Measurements from ENCODE around the gene CARM1. TPM values are rescaled to one million over a fixed set of nuclear protein-coding genes. Genes with fewer than 3 reads are reported as not detected.

Gene CARM1
- total RNA-seq, 6 experiments from 2014 or later: 13.7 to 20.5 (median 17.5) TPM

- no peaks in the 10 kb centered on the region for H3K9me3 ChIP-seq
- H3K27me3 ChIP-seq: no peaks in the 10 kb centered on the region
- no peak for TF ChIP-seq POLR2A (IDR thresholded peaks at IDR 0.05)
- TF ChIP-seq CTCF (IDR thresholded peaks at IDR 0.05): peak; percentile 17 to 53 (median 44)
- ATAC-seq (peak in 1 of 4 donors; percentile 28), DNase-seq (no peak)
- intact Hi-C loops (cut with DNase I): no loop called here
- no peak overlapping the region for H3K27ac ChIP-seq
- no peaks in the 10 kb centered on the region for H3K36me3 ChIP-seq
- no peak overlapping the region for H3K4me3 ChIP-seq
- WGBS (ENCODE audit: insufficient coverage, low coverage, low lambda C conversion rate, missing lambda C conversion rate): 77% methylated on average over 2 of the region's 4 CpGs
- no peaks in the 10 kb centered on the region for H3K4me1 ChIP-seq
Measured at GRCh38 chr19:10858204-10858828, 13.0 kb upstream of the CARM1 start.

- ATAC-seq (peak; percentile 22 to 58 (median 46)), DNase-seq (no peak)
- peaks cover 0 to 5% (median 0%) of the 10 kb centered on the region in 4 donors for H3K4me1 ChIP-seq
- H3K27me3 ChIP-seq: no peaks in the 10 kb centered on the region
- TF ChIP-seq CTCF (IDR thresholded peaks at IDR 0.05) (peak; percentile 22 to 36 (median 26)), POLR2A (IDR thresholded peaks at IDR 0.05) (no peak)
- 61% methylated on average over 5 of the region's 7 CpGs for WGBS (ENCODE audit: insufficient coverage, low coverage, low lambda C conversion rate, missing lambda C conversion rate)
- no peak overlapping the region for H3K4me3 ChIP-seq
- no peaks in the 10 kb centered on the region for H3K9me3 ChIP-seq
- no peak overlapping the region for H3K27ac ChIP-seq
- intact Hi-C loops (cut with DNase I): loop anchor here in 1 of 2 donors (10.0 kb wide), 1 partner anchor 96 kb away; no protein-coding TSS in a partner anchor
- H3K36me3 ChIP-seq: no peaks in the 10 kb centered on the region
Measured at GRCh38 chr19:10861103-10861651, 10.2 kb upstream of the CARM1 start.

GRCh38 chr19:10862561-10863106 is 8.7 kb upstream of the CARM1 start:
- Histone ChIP-seq H3K27ac (no peak overlapping the region), H3K4me1 (peaks cover 0 to 5% (median 0%) of the 10 kb centered on the region in 4 donors), H3K36me3 (no peaks in the 10 kb centered on the region), H3K27me3 (no peaks in the 10 kb centered on the region), H3K9me3 (no peaks in the 10 kb centered on the region), H3K4me3 (no peak overlapping the region)
- DNase-seq: no peak
- intact Hi-C loops (cut with DNase I): loop anchor here in 1 of 2 donors (10.0 kb wide), 1 partner anchor 98 kb away; no protein-coding TSS in a partner anchor
- 93% methylated on average over 3 of the region's 6 CpGs for WGBS (ENCODE audit: insufficient coverage, low coverage, low lambda C conversion rate, missing lambda C conversion rate)
- TF ChIP-seq CTCF (IDR thresholded peaks at IDR 0.05) (no peak), POLR2A (IDR thresholded peaks at IDR 0.05) (no peak)
- ATAC-seq: no peak

GRCh38 chr19:10863107-10863717 is 8.1 kb upstream of the CARM1 start:
- Histone ChIP-seq H3K27me3 (no peaks in the 10 kb centered on the region), H3K36me3 (no peaks in the 10 kb centered on the region), H3K4me3 (no peak overlapping the region), H3K4me1 (peaks cover 0 to 5% (median 0%) of the 10 kb centered on the region in 4 donors), H3K27ac (no peak overlapping the region), H3K9me3 (no peaks in the 10 kb centered on the region)
- no peak for ATAC-seq
- intact Hi-C loops (cut with DNase I): loop anchor here in 1 of 2 donors (10.0 kb wide), 1 partner anchor 98 kb away; no protein-coding TSS in a partner anchor
- WGBS (ENCODE audit: insufficient coverage, low coverage, low lambda C conversion rate, missing lambda C conversion rate): 76% methylated on average over 11 of the region's 18 CpGs
- TF ChIP-seq POLR2A (IDR thresholded peaks at IDR 0.05) (no peak), CTCF (IDR thresholded peaks at IDR 0.05) (no peak)
- no peak for DNase-seq

All from right lobe of liver (tissue), 6 donors.